Myocyte (in vitro differentiated cells): ENCODE measurements around the gene HIGD1C. TPM values are rescaled to one million over a fixed set of nuclear protein-coding genes. Genes with fewer than 3 reads are reported as not detected.
"Not testable (repeated sequence)": the region's sequence is repeated elsewhere in the genome, so short reads cannot be mapped to it uniquely, and the experiment has no call there.

Source experiments
- DNase-seq: peaks from one replicate; pipeline ENCODE4 v3.0.0-alpha.2; 2012; ENCODE audit warnings: low read depth
- total RNA-seq: library from RNA; depleted of rRNA; stranded (reverse); fragments of >200 nt; gene quantifications from 2 replicates; pipeline ENCODE4 v1.2.3, GENCODE V29; 2014

The HIGD1C gene
- total RNA-seq, 1 donor from 2014 or later, result not detected

DNA sequence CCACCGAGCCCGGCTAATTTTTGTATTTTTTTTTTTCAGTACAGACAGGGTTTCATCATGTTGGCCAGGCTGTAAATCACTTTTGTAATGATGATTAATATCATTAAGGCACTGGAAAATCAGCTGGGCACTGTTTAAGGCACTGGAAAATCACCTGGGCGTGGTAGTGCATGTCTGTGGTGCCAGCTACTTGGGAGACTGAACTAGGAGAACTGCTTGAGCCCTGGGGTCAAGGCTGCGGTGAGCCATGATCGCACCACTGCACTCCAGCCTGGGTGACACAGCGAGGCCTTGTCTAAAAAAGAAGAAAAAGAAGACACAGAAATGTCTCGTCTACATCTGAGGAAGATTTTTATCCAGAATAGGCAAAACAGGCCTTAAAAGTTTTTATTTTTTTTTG, 61.1 kb downstream of the HIGD1C start:
- no peak for DNase-seq

DNA sequence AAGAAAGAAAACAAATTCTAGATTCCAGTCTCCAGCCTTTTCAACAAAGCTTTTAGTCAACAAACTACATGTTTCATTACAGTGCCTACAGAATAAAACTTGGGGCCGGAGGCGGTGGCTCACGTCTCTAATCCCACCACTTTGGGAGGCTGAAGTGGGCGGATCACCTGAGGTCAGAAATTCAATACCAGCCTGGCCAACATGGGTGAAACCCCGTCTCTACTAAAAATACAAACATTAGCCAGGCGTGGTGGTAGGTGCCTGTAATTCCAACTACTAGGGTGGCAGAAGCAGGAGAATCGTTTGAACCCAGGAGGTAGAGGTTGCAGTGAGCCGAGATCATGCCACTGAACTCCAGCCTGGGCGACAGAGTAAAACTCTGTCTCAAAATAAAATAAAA, 62.1 kb downstream of the HIGD1C start:
- DNase-seq, result not testable (repeated sequence)

DNA sequence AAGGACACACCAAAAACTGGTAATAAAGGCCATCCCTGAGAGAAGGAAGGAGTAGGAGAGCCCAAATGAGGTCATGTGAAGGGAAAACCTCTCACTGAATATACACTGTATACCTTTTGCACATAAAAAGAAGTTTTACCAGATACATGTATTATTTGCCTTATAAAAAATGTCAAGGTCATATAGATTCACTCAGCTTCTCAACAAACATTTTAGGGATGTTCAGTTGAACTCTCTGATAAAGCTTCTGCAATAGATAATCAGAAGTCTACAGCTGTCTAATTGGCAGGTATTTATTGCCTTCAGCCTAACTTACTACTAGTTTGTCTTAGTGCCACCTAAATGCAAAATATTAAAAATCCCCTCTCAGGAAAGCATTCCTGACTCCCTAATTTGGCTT, 65.1 kb downstream of the HIGD1C start:
- DNase-seq, result no peak

DNA sequence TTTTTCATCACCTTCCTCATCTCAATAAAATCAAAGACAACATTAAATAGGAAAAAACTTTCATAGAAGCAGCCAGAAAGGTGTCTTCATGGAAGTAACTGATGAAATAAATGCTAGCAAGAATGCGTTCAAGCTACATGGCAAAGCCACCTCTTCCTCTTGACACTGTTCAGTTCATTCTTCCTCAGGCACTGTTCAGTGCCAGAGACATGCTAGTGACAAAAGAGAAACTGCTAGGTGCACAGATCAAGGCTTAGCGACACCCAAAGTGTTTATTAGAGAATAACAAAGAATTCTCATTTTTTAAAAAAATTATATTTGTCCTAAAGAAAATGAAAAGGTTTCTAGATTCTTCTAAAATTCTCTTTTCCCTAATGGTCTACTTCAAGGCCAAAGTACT, 66.6 kb downstream of the HIGD1C start:
- DNase-seq, result no peak

DNA sequence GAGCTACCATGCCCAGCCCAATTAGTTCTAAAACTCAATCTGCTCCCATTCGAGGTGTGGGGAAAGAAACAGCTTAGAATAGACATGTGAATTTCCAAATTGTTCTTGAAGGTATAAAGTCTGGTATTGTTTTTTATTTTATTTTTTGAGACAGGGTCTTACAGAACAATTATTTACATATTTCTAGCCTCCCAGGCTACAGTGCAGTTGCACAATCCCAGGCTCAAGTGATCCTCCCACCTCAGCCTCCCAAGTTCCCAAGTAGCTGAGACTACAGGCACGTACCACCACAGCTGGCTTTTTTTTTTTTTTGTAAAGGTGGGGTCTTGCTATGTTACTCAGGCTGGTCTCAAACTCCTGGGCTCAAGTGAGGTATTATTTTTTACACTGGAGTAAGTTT, 67.6 kb downstream of the HIGD1C start:
- DNase-seq, result no peak

Other genes starting within 250 kb of the HIGD1C start
- gene ATF1, start 188.4 kb upstream of the HIGD1C start, total RNA-seq, result 19.2 and 27.3 TPM in 2 replicates
- gene TMPRSS12, start 109.6 kb upstream of the HIGD1C start, total RNA-seq, result not detected in 2 replicates
- gene SLC11A2, start 73.8 kb downstream of the HIGD1C start, total RNA-seq, result 35.3 and 54.9 TPM in 2 replicates
- 33.4 and 39.8 TPM in 2 replicates for gene LETMD1, start 95.8 kb downstream of the HIGD1C start, total RNA-seq
- gene CSRNP2, start 131.1 kb downstream of the HIGD1C start, total RNA-seq, result 33.5 and 40.0 TPM in 2 replicates
- 15.2 and 17.2 TPM in 2 replicates for gene TFCP2, start 220.6 kb downstream of the HIGD1C start, total RNA-seq